Measurements from ENCODE around the gene PTBP3.

The PTBP3 gene

DNA sequence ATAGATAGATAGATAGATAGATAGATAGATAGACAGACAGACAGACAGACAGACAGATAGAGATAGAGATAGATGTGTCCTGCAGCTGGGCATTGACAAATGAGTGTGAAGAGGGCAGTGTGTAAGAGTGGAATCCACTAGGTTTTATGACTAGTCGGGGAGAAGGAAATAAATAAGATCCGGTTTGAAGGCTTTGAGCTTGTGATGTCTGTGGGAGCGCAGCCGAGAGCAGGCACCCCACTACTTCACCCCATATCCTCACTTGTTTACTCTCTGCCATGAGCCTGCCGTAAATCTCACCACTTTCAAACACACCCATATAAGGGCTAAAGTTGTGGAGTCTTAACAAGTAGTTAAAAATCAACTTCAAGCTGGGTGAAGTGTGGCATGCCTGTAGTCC, 156.9 kb downstream of the PTBP3 start:
- peak overlapping the region; percentile 95 for H3K27ac ChIP-seq (ENCODE audit: low read depth in 2 of 2, low read length in 2 of 2)
- peaks cover 30 to 34% of the 10 kb centered on the region in 2 donors for H3K4me1 ChIP-seq (ENCODE audit: control insufficient read depth in 2 of 2, insufficient read depth in 2 of 2, low read length in 2 of 2)

DNA sequence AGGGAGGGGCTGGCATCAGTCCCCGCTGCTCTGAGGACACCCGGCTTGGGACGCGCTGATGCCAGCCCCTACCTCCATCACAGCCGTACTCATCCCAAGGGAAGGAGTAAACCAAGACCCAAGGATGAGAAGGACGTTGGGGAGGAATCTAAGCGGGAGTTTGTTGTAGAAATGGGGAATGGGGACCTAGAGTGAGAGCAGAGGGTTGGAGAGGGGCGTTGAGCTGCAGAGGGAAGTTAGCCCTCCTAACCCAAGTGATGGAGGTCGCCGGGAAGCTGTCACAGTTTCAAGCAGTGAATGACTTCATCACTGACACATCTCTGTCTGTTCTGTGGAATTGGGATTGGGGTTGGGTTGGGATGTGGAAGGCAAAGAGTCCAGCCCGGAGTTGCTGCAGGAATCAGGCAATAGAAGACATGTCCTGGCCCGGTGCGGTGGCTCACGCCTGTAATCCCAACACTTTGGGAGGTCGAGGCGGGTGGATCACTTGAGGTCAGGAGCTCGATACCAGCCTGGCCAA, 157.6 kb downstream of the PTBP3 start:
- H3K4me1 ChIP-seq (ENCODE audit: control insufficient read depth in 2 of 2, insufficient read depth in 2 of 2, low read length in 2 of 2), result peaks cover 37 to 41% of the 10 kb centered on the region in 2 donors
- peak overlapping the region; percentile 95 for H3K27ac ChIP-seq (ENCODE audit: low read depth in 2 of 2, low read length in 2 of 2)
- peak overlapping the region; percentile 73 to 78 for H3K4me3 ChIP-seq (ENCODE audit: low read length in 2 of 2)
- peak overlapping the region; percentile 79 to 92 for H3K9ac ChIP-seq (ENCODE audit: low read depth in 1 of 2, low read length in 2 of 2)
- no peaks in the 10 kb centered on the region for H3K27me3 ChIP-seq (ENCODE audit: control insufficient read depth in 2 of 2, insufficient read depth in 2 of 2, low read length in 2 of 2)
- H3K9me3 ChIP-seq (ENCODE audit: control insufficient read depth in 2 of 2, low read length in 2 of 2), result no peaks in the 10 kb centered on the region
- H3K36me3 ChIP-seq (ENCODE audit: control insufficient read depth in 2 of 2, insufficient read depth in 2 of 2, low read length in 2 of 2), result no peaks in the 10 kb centered on the region

More for the DNA sequence above, 156.9 kb downstream of the PTBP3 start:
- no peaks in the 10 kb centered on the region for H3K9me3 ChIP-seq (ENCODE audit: control insufficient read depth in 2 of 2, low read length in 2 of 2)
- peak overlapping the region in 1 of 2 donors; percentile 14 for H3K4me3 ChIP-seq (ENCODE audit: low read length in 2 of 2)
- H3K36me3 ChIP-seq (ENCODE audit: control insufficient read depth in 2 of 2, insufficient read depth in 2 of 2, low read length in 2 of 2), result no peaks in the 10 kb centered on the region
- no peaks in the 10 kb centered on the region for H3K27me3 ChIP-seq (ENCODE audit: control insufficient read depth in 2 of 2, insufficient read depth in 2 of 2, low read length in 2 of 2)
- peak overlapping the region; percentile 20 to 23 for H3K9ac ChIP-seq (ENCODE audit: low read depth in 1 of 2, low read length in 2 of 2)

DNA sequence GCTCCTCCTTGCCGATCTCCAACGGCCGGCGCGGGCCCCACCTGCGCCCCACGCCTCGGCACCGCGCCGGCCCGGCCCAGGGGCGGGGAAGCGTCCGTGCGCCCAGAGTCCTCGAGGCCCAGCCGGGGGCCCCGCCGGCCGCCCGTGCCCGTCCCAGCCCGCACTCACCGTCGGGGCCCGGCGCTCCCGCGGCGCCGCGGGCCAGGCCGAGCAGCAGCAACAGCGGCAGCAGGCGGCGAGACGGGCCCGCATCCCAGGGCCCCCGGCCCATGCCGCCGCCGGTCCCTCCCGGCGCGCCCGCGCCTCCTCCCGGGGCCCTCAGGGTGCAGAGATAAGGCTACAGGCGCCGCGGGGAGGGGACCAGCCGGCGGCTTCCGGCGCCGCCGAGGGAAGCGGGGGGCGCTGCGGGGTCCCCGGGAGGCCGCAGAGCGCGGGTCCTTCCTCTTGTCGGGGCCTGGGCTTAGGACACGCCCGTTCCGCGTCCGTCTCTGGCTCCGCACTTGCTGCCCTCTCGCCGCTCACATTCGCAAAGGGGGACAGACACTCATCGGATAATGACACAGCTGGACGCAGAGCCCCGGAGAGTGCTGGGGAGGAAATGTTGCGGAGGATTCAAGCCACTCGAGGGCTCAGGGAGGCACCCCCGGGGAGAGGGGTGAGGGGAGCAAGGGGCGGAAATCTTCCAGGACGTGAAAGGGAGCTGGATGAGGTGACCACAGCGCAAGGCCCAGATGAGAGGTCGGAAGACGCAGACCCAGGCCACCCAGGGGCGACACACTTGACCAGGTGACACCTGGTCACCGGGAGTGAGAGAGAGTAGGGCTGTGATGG, 158.2 kb downstream of the PTBP3 start, which contains the start of gene SUSD1:
Gene SUSD1, minus strand, starts transcription at position 333 of the 831 bp plus-strand sequence. Its CDS starts 62 bp downstream, at position 271.
- Histone ChIP-seq H3K9ac (ENCODE audit: low read depth in 1 of 2, low read length in 2 of 2) (peak within 1 kb of the TSS; percentile 84 to 92), H3K36me3 (ENCODE audit: control insufficient read depth in 2 of 2, insufficient read depth in 2 of 2, low read length in 2 of 2) (no peaks in the 10 kb centered on the region), H3K27me3 (ENCODE audit: control insufficient read depth in 2 of 2, insufficient read depth in 2 of 2, low read length in 2 of 2) (no peaks in the 10 kb centered on the region), H3K9me3 (ENCODE audit: control insufficient read depth in 2 of 2, low read length in 2 of 2) (no peaks in the 10 kb centered on the region), H3K4me3 (ENCODE audit: low read length in 2 of 2) (peak within 1 kb of the TSS; percentile 73 to 78), H3K4me1 (ENCODE audit: control insufficient read depth in 2 of 2, insufficient read depth in 2 of 2, low read length in 2 of 2) (peaks cover 41 to 43% of the 10 kb centered on the region in 2 donors), H3K27ac (ENCODE audit: low read depth in 2 of 2, low read length in 2 of 2) (peak within 1 kb of the TSS; percentile 95)

DNA sequence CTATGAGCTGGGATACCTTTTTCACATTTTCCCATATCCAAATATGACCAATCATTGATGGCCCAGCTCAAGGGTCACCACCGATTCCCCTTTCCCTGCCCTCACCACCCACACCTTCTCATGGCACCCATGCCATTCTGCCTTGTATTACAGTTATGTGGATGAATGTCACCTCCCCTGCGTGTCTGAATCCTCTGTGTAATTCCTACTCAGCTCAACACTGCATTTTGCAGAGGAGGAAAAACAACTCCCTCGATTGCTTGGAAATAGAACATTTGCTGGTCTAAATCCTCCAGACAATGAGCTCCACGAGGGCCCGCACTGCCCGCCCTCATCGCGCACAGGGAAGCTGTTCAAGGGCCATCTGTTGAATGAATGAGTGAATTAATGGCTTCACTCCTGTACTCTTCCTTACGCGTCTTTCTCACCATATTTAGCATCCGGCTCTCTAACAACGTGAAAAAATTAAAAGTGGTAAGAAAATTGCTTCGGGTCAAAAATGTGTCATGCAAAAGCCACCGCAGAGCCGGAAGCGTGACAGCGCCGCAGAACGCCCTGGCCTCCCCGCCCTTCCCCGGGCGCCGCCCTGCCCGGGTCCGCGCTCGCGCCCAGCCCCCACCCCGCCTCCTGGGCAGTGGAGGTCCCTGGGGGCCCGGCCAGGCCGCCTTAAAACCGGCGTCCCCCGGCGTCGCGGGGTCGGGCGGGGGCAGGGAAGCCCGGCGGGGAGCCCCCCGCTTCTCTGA, 159.0 kb downstream of the PTBP3 start:
- Histone ChIP-seq H3K4me1 (ENCODE audit: control insufficient read depth in 2 of 2, insufficient read depth in 2 of 2, low read length in 2 of 2) (peaks cover 46 to 51% of the 10 kb centered on the region in 2 donors), H3K9ac (ENCODE audit: low read depth in 1 of 2, low read length in 2 of 2) (peak overlapping the region; percentile 84 to 92), H3K36me3 (ENCODE audit: control insufficient read depth in 2 of 2, insufficient read depth in 2 of 2, low read length in 2 of 2) (no peaks in the 10 kb centered on the region), H3K27me3 (ENCODE audit: control insufficient read depth in 2 of 2, insufficient read depth in 2 of 2, low read length in 2 of 2) (no peaks in the 10 kb centered on the region), H3K27ac (ENCODE audit: low read depth in 2 of 2, low read length in 2 of 2) (peak overlapping the region; percentile 95), H3K4me3 (ENCODE audit: low read length in 2 of 2) (peak overlapping the region; percentile 73 to 78), H3K9me3 (ENCODE audit: control insufficient read depth in 2 of 2, low read length in 2 of 2) (no peaks in the 10 kb centered on the region)

DNA sequence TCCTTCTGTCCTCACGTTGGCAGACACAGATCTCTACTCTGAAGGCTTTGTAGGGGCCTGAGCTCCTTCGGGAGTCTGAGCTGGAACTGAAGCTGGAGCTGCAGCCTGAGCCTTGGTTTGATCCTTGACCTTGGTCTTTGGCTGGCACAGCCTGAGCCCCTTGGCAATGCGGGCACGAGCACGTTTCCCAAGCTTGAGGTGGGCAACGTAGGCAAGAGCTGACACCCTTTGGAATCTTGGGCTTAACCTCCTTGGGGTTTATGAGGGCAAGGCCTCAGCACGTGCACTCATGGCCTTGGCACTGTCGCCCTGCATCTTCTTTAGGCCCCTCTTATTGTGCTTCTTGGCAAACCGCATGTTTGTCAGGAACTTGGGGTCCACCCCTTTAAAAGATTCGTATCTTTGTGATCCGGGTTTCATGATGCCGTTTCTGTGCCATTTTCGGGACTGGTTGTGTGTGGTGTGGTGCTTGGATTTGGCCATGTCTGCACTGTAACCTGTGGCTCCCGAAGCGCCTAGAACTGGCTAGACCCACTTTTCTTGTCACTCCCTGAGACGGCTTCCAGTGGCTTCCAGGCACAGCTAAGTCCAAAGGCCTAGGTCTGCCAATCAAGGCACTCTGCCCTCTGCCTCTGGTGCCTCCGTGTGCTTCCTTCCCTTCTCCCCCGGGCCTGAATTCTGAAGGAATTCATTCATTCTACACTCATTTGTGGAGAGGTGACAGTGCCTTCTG, 159.8 kb downstream of the PTBP3 start:
- H3K9me3 ChIP-seq (ENCODE audit: control insufficient read depth in 2 of 2, low read length in 2 of 2), result no peaks in the 10 kb centered on the region
- peak overlapping the region; percentile 84 to 92 for H3K9ac ChIP-seq (ENCODE audit: low read depth in 1 of 2, low read length in 2 of 2)
- H3K4me1 ChIP-seq (ENCODE audit: control insufficient read depth in 2 of 2, insufficient read depth in 2 of 2, low read length in 2 of 2), result peaks cover 54 to 58% of the 10 kb centered on the region in 2 donors
- H3K4me3 ChIP-seq (ENCODE audit: low read length in 2 of 2), result peak overlapping the region; percentile 73 to 78
- peak overlapping the region; percentile 95 for H3K27ac ChIP-seq (ENCODE audit: low read depth in 2 of 2, low read length in 2 of 2)
- no peaks in the 10 kb centered on the region for H3K36me3 ChIP-seq (ENCODE audit: control insufficient read depth in 2 of 2, insufficient read depth in 2 of 2, low read length in 2 of 2)
- H3K27me3 ChIP-seq (ENCODE audit: control insufficient read depth in 2 of 2, insufficient read depth in 2 of 2, low read length in 2 of 2), result no peaks in the 10 kb centered on the region

DNA sequence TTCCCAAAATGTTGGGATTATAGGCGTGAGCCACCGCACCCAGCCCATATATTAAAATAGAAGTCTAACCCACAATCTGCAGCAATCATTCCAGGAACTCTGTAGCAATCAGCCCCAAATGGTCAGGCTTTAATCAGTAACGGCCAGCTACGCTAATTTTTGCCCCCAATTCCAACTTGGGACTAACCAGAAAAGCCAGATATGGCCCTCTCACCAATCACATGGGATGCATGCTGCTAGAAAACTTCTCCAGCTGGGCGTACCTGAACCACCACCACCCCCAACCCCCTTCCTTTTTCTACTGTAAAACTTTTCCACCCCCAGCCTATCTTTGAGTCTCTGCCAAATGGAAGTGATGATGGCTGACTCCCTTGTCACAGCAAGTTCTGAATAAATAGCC, 162.5 kb downstream of the PTBP3 start:
- Histone ChIP-seq H3K9me3 (ENCODE audit: control insufficient read depth in 2 of 2, low read length in 2 of 2) (no peaks in the 10 kb centered on the region), H3K4me3 (ENCODE audit: low read length in 2 of 2) (no peak overlapping the region), H3K27me3 (ENCODE audit: control insufficient read depth in 2 of 2, insufficient read depth in 2 of 2, low read length in 2 of 2) (no peaks in the 10 kb centered on the region), H3K27ac (ENCODE audit: low read depth in 2 of 2, low read length in 2 of 2) (peak overlapping the region; percentile 90 to 92), H3K4me1 (ENCODE audit: control insufficient read depth in 2 of 2, insufficient read depth in 2 of 2, low read length in 2 of 2) (peaks cover 56 to 58% of the 10 kb centered on the region in 2 donors), H3K9ac (ENCODE audit: low read depth in 1 of 2, low read length in 2 of 2) (peak overlapping the region; percentile 14 to 29), H3K36me3 (ENCODE audit: control insufficient read depth in 2 of 2, insufficient read depth in 2 of 2, low read length in 2 of 2) (no peaks in the 10 kb centered on the region)

DNA sequence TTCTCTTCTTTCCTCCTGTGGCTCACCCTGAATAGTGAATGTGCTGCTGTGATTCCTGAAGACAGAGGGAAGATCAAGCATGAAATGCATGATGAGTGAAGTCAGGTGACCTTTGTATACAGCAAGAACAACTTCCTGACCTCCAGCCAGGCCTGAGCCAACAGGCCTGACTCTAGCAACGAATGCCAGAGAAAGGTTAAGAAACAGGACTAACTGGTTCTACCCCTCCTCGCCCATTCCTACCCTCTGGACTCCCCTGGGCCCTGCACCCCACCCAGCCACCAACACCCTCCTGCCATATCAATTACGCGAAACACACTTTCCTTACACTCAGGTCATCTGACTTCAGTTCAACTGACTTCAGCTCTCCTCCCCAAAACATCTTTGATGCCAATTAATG, 163.2 kb downstream of the PTBP3 start:
- Histone ChIP-seq H3K9ac (ENCODE audit: low read depth in 1 of 2, low read length in 2 of 2) (peak overlapping the region in 1 of 2 donors; percentile 56), H3K4me1 (ENCODE audit: control insufficient read depth in 2 of 2, insufficient read depth in 2 of 2, low read length in 2 of 2) (peaks cover 49 to 56% of the 10 kb centered on the region in 2 donors), H3K9me3 (ENCODE audit: control insufficient read depth in 2 of 2, low read length in 2 of 2) (no peaks in the 10 kb centered on the region), H3K27ac (ENCODE audit: low read depth in 2 of 2, low read length in 2 of 2) (peak overlapping the region; percentile 90 to 92), H3K36me3 (ENCODE audit: control insufficient read depth in 2 of 2, insufficient read depth in 2 of 2, low read length in 2 of 2) (no peaks in the 10 kb centered on the region), H3K27me3 (ENCODE audit: control insufficient read depth in 2 of 2, insufficient read depth in 2 of 2, low read length in 2 of 2) (no peaks in the 10 kb centered on the region), H3K4me3 (ENCODE audit: low read length in 2 of 2) (no peak overlapping the region)

DNA sequence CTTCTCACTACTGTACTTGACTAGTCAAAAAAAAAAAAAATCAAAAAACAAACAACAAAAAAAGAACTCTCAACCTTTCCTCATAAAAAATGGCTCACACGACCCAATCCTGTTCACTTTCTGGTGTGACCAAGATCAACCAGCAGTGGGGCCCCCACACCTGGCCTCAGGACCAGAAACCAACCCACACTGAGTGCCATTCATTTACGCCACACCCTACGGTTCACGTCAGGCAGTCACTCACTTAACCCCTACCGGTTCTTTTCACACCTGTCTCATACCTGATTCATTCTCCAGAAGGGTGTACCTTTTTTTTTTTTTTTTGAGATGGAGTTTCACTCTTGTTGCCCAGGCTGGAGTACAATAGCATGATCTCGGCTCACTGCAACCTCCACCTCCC, 164.1 kb downstream of the PTBP3 start:
- Histone ChIP-seq H3K27ac (ENCODE audit: low read depth in 2 of 2, low read length in 2 of 2) (peak overlapping the region; percentile 90 to 92), H3K4me1 (ENCODE audit: control insufficient read depth in 2 of 2, insufficient read depth in 2 of 2, low read length in 2 of 2) (peaks cover 47 to 56% of the 10 kb centered on the region in 2 donors), H3K9ac (ENCODE audit: low read depth in 1 of 2, low read length in 2 of 2) (peak overlapping the region in 1 of 2 donors; percentile 56), H3K36me3 (ENCODE audit: control insufficient read depth in 2 of 2, insufficient read depth in 2 of 2, low read length in 2 of 2) (no peaks in the 10 kb centered on the region), H3K27me3 (ENCODE audit: control insufficient read depth in 2 of 2, insufficient read depth in 2 of 2, low read length in 2 of 2) (no peaks in the 10 kb centered on the region), H3K9me3 (ENCODE audit: control insufficient read depth in 2 of 2, low read length in 2 of 2) (no peaks in the 10 kb centered on the region), H3K4me3 (ENCODE audit: low read length in 2 of 2) (no peak overlapping the region)

DNA sequence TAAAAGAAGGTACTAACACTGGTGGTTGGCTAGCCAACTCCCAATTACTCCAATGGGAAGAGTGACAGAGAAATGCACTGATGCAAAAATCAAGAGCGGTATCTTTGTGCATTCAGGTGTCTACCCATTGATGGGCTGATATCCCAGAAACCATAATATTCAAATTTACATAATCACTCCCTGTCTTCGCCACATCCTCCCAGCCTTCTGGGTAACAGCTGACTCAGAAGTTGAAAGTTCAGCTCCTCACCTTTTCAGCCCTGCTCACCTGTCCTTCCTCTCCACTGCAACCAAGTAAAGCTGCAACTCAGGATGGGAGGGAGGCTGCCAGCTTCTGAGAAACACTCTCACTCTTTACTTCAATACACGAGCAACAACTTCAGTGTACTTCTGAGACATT, 165.2 kb downstream of the PTBP3 start:
- H3K9ac ChIP-seq (ENCODE audit: low read depth in 1 of 2, low read length in 2 of 2), result no peak overlapping the region
- H3K27ac ChIP-seq (ENCODE audit: low read depth in 2 of 2, low read length in 2 of 2), result peak overlapping the region; percentile 90 to 92

More for the DNA sequence above, 165.2 kb downstream of the PTBP3 start:
- no peaks in the 10 kb centered on the region for H3K36me3 ChIP-seq (ENCODE audit: control insufficient read depth in 2 of 2, insufficient read depth in 2 of 2, low read length in 2 of 2)
- peaks cover 36 to 47% of the 10 kb centered on the region in 2 donors for H3K4me1 ChIP-seq (ENCODE audit: control insufficient read depth in 2 of 2, insufficient read depth in 2 of 2, low read length in 2 of 2)
- no peaks in the 10 kb centered on the region for H3K27me3 ChIP-seq (ENCODE audit: control insufficient read depth in 2 of 2, insufficient read depth in 2 of 2, low read length in 2 of 2)
- no peaks in the 10 kb centered on the region for H3K9me3 ChIP-seq (ENCODE audit: control insufficient read depth in 2 of 2, low read length in 2 of 2)
- no peak overlapping the region for H3K4me3 ChIP-seq (ENCODE audit: low read length in 2 of 2)
